Lower leg skin (tissue), 3 donors: Measurements from ENCODE around the gene COL25A1.

ENCODE experiments used
- CTCF ChIP-seq, 3 donors: fragments of 450-650 bp; IDR thresholded peaks; one replicate each; pipeline ENCODE4 v1.5.1; 2016; ENCODE audit warnings: antibody characterized with exemption in 3 of 3, mild to moderate bottlenecking in 3 of 3, moderate library complexity in 2 of 3
- POLR2A ChIP-seq, 2 donors: fragments of 450-650 bp; IDR thresholded peaks; one replicate each; pipeline ENCODE4 v1.6.1; 2016 to 2017; ENCODE audit warnings: antibody characterized with exemption in 2 of 2, mild to moderate bottlenecking in 1 of 2, moderate library complexity in 1 of 2

GRCh38 chr4:109207898-109208297 is 94.6 kb downstream of the COL25A1 start:
- no peak for TF ChIP-seq CTCF (IDR thresholded peaks at IDR 0.05)
- TF ChIP-seq POLR2A (IDR thresholded peaks at IDR 0.05) = no peak
